Activated CD8-positive, alpha-beta memory T cell treated with anti-CD3 and anti-CD28 coated beads for 24 hours (primary cell): ENCODE results near the gene PDIK1L.

Source experiments
- DNase-seq: peaks from one replicate; pipeline ENCODE4 v3.0.0-alpha.2; 2020

The PDIK1L gene

GRCh38 chr1:26111530-26112406, at the start of gene PDIK1L:
TSS of gene PDIK1L (plus strand) at chr1:26111824. CDS start at chr1:26114309, 2,485 bp downstream.
- DNase-seq: peak; percentile 97

DNA sequence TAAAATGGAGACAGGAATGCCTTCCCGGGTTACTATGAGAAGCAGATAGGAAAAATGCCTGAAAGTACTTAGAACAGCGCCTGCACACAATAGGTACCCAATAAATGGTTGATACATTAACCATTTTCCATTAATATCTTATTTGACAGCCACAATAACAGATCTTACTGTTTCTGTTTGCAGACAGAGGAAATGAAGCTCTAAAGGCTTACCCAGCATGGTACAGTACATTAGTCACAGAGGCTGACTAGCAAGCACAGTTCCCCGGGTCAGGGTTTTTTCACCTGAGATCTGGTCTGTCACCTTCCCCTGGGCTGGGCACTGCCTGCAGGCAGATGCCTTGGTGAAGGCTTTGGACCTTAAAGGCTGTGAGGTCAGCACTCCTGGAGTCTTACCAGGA, 47.1 kb upstream of the PDIK1L start:
- DNase-seq: no peak

DNA sequence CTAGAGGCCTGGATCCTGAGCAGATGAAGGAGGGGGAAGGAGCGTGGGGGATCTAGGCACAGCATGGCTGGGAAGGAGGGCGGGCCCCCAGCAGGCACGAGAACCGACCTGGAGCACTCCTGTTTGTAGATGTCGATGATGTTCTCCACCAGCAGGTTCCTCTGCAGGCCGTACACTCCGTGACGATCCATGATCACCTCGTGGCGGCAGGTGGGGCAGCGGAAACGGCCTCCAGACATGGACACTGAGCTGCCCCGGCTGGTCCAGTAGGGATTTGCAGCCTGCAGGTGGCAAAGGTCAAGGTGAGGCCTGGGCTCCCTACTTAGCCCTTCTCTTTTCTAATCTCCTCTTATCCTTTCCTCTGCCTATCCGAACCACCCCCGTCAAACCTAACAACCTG, 45.5 kb upstream of the PDIK1L start:
- no peak for DNase-seq

DNA sequence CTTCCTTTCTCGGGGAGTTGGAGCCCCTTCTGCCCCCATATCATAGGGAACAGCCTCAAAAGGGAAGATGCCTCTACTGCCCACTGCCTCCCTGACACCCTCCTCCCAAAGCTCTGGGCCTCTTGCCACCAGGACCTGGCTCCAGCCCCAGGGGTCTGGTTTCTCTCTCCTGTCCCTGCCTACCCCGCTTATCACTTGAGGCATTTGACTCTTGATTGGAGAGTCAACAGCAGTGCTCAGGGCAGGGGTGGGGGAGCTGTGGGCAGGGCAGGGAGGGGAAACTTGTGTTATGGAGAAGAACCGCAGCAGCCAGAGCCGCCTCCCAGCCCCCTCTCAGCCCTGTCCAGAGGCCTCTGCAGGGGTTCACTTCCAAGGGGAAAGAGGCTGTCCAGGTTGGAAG, 44.8 kb upstream of the PDIK1L start:
- no peak for DNase-seq

DNA sequence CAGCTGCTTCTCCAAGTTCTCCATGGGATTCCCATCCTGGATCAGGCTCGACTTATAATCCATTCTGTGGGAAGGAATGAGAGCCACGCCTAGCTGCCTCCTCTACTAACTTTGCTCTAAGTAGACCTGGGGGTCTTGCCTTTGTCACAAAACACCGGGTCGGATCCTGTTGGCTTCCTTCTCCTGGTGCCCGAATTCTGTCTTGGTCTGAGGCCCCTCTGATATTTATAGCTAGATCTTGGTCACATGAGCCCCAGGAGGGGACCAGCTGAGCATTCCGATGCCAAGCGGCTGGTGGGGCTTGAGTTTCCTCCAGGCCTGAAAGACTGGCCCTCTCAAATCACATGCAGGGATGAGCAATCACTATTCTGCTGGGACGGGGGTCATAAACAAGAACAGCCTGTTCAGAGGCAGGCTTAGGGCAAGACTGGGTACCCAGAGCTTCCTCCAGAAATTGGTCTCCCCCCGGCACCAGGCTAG, 44.2 kb upstream of the PDIK1L start, which contains the start of gene TRIM63:
Gene TRIM63, minus strand, starts transcription at position 199 of the 480 bp plus-strand sequence. Its CDS starts 136 bp downstream, at position 63.
- DNase-seq: no peak

DNA sequence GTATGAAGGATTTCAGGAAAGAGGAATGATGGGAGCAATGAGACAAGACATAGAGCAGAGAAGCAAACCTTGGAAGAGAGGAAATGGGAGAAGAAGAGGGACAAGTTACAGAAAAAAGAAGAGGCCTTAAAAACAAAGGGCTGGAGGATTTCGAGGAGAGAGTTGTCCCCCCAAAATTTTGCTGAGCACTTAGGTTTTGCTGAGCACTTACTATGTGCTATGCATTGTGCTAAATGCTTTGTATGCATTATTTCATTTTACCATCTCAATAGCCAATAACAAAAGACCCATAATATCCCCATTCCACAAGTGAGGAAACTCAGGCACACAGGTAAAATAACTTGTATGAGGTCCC, 41.7 kb upstream of the PDIK1L start:
- DNase-seq: no peak

DNA sequence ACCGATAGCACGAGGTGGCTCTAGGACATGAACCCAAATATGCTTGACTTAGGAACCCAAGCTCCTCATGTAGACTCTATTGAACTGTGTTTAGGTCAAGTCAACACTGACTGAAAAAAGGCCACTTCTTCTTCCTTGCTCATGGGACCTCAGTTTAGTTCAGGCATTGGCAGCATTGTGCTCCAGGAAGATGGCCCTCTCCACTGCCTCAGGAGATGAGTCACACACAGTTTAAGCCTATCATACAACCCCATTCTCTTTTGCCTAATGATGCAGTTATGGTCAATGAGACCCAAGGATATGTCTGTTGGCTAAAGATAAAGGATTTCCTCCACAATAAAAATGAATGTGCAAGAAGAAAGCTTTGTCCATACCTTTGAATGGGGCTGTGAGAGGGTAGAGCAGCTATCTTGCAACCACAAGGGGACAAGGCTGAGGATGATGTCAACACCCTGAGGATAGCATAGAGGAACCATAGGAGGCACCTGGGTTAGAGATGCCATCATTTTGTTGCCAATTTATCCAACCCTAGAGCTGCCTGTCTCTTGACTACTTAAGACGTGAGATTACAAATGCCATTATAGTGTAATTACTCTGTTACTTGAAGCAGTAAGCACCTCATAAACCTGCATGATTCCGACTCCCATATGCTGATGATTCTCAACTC, 41.2 kb upstream of the PDIK1L start:
- no peak for DNase-seq

DNA sequence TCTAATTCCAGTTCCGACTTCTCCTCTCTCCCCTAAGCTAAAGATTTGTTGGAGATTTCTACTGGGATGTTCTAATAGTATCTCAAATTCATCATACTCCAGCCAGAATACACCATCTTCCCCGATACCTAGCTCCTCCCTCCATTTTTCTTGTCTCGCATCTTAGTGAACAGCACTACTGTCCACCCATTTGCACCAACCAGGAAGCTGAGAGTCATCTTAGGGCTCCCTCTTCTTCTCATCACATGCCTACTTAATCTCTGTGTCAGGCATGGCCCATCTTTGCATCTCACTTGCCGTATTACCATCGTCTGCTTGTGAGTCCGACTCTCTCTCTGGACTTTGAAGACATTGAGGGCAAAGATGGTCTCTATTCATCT, 40.7 kb upstream of the PDIK1L start:
- no peak for DNase-seq

DNA sequence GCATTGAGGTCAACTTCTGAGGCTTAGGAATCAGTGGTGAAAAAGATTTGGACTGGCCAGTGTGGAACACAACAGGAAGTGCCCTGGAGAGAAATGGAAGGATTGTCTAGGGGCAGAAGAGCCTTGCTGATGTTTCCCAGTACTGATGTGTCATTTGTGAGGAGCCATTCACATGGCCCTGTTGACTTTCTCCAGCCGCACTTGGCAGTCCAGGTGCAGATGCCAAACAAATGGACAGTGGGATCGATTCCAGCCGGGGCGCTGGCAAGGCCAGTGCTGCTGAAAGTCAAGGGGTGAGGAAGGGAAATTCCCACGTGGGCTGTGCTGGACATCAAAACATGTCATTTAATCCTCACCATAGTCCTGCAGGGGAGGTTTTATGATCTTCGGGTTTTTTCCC, 39.3 kb upstream of the PDIK1L start:
- DNase-seq: no peak

DNA sequence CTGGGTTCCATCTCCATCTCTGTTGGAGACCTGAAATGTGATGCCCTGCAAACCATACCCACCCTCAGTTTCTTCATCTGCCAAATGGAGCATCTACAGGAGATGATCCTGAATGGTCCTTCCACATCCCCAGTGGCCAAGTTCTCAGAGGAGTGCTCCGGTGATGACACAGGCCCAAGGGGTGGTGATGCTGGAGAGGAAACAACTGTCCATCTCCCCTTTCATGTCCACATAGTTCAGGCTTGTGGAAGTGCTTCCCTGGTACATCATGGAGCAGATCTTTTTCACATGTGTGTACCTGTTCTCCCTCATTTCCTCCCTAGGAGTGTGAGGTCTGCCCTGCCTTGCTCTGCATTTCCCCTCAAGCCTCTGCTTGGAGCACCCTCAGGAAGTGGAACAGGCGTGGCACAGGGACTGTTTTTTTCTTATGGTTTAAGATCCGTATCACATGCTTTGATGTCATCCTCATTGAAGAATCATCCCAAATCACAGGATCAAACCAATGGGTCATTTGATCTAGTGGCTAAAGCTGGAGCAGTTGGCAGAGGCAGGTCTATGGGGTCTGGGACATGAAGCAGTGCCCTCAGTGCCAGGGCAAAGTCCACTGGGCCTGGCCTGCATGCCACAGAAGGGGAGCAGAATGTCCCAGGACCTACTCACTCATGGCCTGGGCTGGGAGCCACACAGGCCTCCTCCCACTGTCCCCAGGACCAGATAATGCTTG, 36.0 kb upstream of the PDIK1L start:
- DNase-seq: no peak

DNA sequence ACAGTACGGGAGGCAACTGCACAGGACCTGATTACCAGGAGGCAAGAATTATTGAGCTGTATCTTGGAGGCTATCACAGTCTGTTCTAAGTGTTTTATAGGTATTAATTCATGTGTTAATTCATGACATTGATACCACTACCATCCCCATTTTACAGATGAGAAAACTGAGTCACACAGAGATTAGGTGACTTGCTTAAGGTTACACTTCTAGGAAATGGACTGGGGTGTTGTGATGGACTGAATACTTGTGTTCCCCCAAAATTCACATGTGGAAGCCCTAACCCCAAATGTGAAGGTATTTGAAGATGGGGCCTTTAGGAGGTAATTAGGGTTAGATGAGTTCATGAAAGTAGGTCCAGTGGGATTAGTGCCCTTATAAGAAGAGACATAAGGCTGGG, 34.1 kb upstream of the PDIK1L start:
- no peak for DNase-seq

GRCh38 chr1:26078286-26079177, 33.1 kb upstream of the PDIK1L start:
- DNase-seq: no peak

DNA sequence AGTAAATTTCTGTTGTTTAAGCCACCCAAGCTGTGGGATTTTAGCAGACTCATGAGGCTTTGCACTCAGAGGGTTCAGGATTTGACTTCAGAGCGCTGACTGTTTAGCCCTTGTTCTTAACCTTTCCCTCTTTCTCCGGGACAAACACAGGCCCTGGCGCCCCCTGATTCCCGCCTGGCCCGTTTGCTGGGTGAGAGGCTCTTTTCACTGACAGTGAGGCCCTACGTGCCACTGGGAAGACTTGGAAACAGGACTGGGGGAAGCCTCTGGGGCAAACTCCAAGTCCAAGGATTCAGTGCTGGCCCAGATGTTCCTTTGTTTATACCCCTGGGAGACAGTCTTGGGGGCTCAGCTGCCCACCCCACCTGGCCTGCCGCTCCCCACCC, 32.5 kb upstream of the PDIK1L start:
- no peak for DNase-seq

- no peak for DNase-seq
Observed at GRCh38 chr1:26079960-26080814, 31.4 kb upstream of the PDIK1L start.

DNA sequence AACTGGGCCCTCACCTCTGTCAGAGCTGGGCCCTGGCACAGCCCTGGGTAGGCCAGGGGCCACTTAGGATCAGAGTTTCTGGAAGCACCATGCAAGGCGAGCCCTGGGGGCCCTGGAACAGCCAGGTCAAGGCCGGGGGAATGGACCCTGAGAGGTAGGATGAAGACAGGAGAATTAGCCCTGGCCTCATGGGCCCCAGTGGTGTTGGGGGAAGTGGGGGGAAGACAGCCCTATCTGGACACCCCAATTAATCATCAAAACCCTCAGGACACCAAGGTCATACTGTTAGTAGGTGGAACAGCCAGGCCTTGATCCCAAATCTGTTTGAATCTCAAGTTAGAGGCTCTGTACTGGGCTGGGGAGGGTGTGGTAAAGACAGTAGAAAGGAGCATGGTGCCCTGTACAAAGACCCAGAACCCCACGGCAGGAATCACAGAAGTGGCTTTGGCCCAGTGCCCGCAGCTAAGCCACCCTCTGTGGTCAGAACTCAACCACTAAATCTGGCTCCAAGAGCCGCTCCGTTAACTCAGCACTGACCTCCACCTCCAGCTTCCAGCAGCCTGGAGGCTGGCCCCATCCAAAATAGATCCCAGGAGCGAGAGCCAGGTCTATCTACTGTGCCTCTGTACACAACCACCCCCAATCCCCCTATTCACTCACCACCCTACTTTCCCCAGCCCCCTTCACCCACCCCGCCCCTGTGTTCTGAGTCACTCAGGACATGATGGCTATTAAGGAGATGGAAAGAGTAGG, 30.2 kb upstream of the PDIK1L start:
- no peak for DNase-seq

- no peak for DNase-seq
Observed at GRCh38 chr1:26082020-26082350, 29.6 kb upstream of the PDIK1L start.

DNA sequence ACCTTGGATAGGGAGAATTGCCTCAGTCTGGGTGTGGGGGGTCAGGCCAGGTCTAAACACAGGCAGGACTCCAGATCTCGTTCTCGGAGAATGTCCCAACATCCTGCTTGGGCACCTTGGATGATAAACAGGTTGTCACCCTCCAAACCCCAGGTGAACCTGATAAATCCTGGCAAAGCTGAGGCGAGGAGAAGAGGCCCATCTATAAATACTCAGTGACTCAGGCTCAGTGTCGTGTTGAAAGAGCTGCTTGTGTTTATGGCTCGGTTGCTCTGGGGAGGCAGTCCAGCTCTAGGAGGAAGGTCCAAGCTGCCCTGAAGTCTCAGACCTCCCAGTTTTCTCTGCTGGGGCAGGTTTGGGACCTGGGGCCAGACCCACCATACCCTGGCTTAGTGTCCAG, 28.4 kb upstream of the PDIK1L start:
- no peak for DNase-seq

GRCh38 chr1:26084091-26084561, 27.5 kb upstream of the PDIK1L start:
- DNase-seq: no peak

DNA sequence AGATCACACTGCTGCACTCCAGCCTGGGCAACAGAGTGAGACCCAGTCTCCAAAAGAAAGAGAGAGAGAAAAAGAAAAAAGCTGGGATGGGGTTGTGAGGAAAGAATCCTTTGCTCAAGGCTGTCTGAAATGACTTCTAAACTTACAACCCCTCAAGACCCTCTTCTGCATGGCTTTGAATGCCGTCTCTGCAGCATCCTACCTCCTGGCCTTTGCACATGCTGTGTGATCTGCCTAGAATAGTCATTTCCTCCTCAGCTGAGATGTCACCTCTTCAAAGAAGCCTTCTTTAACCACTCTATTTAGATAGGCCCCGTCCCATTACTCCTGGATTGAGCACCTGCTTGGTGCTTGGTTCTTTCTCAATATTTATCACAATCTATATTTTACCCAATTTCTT, 26.8 kb upstream of the PDIK1L start:
- DNase-seq: no peak

DNA sequence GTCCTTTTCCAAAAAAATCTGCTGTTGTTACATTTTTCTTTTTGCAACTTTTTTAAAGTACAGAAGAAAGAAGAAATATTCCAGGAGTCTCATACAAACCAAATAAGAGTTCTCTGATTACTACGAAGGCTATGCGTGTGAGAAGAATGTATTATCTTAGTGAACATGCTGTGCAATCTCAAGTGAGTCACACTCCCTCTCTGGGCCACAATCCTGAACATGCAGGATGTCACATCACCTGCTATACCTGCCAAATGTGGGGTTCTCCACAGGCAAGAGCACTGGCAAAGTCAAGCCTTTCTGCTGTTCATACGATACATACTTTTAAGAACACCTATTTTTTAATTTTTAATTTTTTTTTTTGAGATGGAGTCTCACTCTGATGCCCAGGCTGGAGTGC, 22.5 kb upstream of the PDIK1L start:
- DNase-seq: no peak

GRCh38 chr1:26090893-26091292, 20.7 kb upstream of the PDIK1L start:
- DNase-seq: no peak
